BLaER1 (cell line): ENCODE results near the gene FHL2.

Experiments
- H3K27ac ChIP-seq: shearing (Covaris generic); formaldehyde crosslinking; 2 replicates; pipeline ENCODE4 v1.8.1; 2022
- H3K27me3 ChIP-seq: shearing (Covaris generic); formaldehyde crosslinking; 2 replicates; pipeline ENCODE4 v1.8.1; 2022
- H3K36me3 ChIP-seq: shearing (Covaris generic); formaldehyde crosslinking; 2 replicates; pipeline ENCODE4 v1.8.1; 2022
- H3K4me1 ChIP-seq: shearing (Covaris generic); formaldehyde crosslinking; 2 replicates; pipeline ENCODE4 v1.8.1; 2022
- H3K4me2 ChIP-seq: shearing (Covaris generic); formaldehyde crosslinking; 2 replicates; pipeline ENCODE4 v1.8.1; 2022
- H3K4me3 ChIP-seq: shearing (Covaris generic); formaldehyde crosslinking; 2 replicates; pipeline ENCODE4 v1.8.1; 2022
- H3K9ac ChIP-seq: shearing (Covaris generic); formaldehyde crosslinking; 2 replicates; pipeline ENCODE4 v1.8.1; 2022
- H3K9me3 ChIP-seq: shearing (Covaris generic); formaldehyde crosslinking; 2 replicates; pipeline ENCODE4 v1.8.1; 2022
- H4K20me1 ChIP-seq: shearing (Covaris generic); formaldehyde crosslinking; 2 replicates; pipeline ENCODE4 v1.8.1; 2022
- Cebpa-rat ChIP-seq: shearing (Covaris generic); IDR thresholded peaks from 2 replicates; pipeline ENCODE4 v1.8.1; 2022

FHL2 gene, protein sequence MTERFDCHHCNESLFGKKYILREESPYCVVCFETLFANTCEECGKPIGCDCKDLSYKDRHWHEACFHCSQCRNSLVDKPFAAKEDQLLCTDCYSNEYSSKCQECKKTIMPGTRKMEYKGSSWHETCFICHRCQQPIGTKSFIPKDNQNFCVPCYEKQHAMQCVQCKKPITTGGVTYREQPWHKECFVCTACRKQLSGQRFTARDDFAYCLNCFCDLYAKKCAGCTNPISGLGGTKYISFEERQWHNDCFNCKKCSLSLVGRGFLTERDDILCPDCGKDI

DNA sequence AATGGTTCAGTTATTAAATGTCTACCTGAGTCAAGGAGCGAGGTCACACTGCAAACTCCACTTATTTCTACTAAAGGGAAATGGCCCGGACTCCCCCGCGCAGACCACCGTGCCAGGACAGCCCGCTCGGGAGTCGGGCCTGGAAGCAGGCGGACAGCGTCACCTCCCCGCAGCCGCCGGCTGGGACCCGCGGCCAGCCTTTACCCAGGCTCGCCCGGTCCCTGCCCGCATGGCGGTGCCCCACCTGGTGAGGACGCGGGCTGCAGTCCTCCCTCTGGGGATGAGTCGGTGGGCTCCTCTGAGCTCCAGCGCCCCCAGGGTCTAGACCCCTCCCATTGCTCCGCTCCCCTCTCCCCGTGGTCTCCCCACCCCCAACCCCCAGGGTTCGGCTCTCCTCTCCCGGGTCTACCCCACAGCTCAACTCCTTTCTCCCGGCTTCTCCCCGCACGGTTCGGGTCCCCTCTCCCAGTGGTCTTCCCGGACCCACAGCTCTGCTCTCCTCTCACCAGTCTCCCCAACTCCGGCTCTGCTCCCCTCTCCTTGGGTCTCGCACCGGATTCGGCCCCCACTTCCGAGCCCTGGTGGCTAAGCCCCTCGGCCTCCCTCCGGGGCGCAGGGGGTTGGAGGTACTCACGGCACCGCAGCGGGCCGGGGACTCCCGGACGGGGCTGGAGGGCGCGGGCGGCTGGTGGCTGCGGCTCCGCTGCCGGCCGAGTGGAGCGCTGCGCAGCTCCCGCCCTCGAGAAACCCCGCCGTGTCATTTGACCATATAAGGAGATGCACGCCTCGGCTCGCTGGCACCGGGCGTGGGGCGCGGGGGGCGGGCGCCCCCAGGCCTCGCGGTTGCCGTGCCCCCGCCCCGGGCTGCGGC is at the start of gene FHL2:
FHL2 (minus strand) TSS at position 716 of the 871 bp plus-strand sequence. CDS start 12,535 bp downstream, outside the sequence.
- Histone ChIP-seq H3K4me1 (no peaks in the 10 kb centered on the region), H3K36me3 (no peaks in the 10 kb centered on the region), H3K27me3 (no peaks in the 10 kb centered on the region), H3K9me3 (peaks cover 14% of the 10 kb centered on the region), H4K20me1 (no peaks in the 10 kb centered on the region), H3K9ac (no peak within 1 kb of the TSS), H3K4me2 (no peak within 1 kb of the TSS), H3K27ac (no peak within 1 kb of the TSS), H3K4me3 (no peak within 1 kb of the TSS)
- no peak for TF ChIP-seq Cebpa-rat

DNA sequence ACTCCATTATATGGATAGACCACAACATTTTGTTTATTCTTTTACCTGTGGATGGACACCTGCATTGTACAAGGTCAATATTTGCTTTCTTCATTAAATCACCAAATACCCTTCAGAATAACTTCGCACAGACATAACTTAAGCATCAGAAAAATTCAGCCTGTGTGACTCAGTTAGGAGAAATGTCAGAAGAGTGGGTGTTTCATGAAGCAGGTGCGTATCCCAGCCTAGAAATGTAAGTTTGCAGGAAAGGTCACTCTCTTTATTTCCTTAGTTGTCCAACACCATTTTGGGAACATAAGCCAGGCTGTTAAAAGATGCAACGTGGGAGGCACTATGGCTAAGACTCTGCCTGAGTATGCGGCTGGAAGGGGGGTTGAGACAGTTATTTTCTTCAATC is 48.6 kb upstream of the FHL2 start:
- Histone ChIP-seq H3K9ac (no peak overlapping the region), H3K27me3 (no peaks in the 10 kb centered on the region), H3K4me3 (no peak overlapping the region), H4K20me1 (no peaks in the 10 kb centered on the region), H3K4me2 (no peak overlapping the region), H3K27ac (no peak overlapping the region), H3K36me3 (no peaks in the 10 kb centered on the region), H3K9me3 (no peaks in the 10 kb centered on the region), H3K4me1 (no peaks in the 10 kb centered on the region)
- TF ChIP-seq Cebpa-rat = no peak

DNA sequence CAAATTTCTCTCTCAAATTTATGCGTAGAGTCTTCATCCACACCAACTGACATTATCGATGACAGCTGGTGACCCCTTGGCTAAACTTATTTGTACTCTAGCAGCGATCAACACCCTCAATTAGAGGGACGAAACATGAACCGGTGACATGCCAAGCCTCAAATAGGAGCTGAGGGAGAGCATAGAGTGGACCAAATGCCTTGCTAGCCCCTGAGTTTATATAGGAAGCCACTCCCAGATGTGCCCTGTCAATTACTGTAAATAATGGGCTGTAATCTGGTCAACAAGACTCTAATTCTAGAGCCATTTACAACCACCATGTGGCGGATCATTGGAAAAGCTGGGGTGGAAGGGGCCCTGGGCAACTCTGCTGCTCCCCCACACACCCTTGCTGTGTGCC is 47.6 kb upstream of the FHL2 start:
- Histone ChIP-seq H3K36me3 (no peaks in the 10 kb centered on the region), H3K9ac (no peak overlapping the region), H3K27me3 (no peaks in the 10 kb centered on the region), H3K4me2 (no peak overlapping the region), H3K4me3 (no peak overlapping the region), H4K20me1 (no peaks in the 10 kb centered on the region), H3K4me1 (no peaks in the 10 kb centered on the region), H3K9me3 (no peaks in the 10 kb centered on the region), H3K27ac (no peak overlapping the region)
- no peak for TF ChIP-seq Cebpa-rat

DNA sequence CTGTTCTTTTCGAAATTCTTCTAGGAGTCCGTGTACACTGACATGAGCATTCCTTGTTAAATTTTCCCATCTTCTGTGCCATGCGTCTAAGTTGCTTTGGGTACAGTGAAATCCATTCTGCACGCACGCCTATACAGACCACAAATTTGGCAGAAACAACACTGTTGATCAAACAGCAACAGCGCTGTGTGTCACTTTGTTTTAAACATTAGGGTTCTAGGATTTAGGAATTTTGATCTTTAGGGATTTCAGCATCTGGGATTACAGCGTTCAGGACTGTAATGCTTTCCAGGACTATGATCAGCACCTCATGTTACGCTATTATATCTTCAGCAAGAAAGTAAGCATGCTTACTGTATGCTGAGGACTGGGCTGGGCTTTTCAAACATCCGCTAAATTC is 47.1 kb upstream of the FHL2 start:
- H3K36me3 ChIP-seq = no peaks in the 10 kb centered on the region
- no peaks in the 10 kb centered on the region for H3K27me3 ChIP-seq
- no peak for TF ChIP-seq Cebpa-rat
- H3K9me3 ChIP-seq = no peaks in the 10 kb centered on the region
- H3K4me2 ChIP-seq = no peak overlapping the region
- no peaks in the 10 kb centered on the region for H3K4me1 ChIP-seq
- H3K27ac ChIP-seq = no peak overlapping the region
- H3K4me3 ChIP-seq = no peak overlapping the region
- H3K9ac ChIP-seq = no peak overlapping the region
- H4K20me1 ChIP-seq = no peaks in the 10 kb centered on the region

DNA sequence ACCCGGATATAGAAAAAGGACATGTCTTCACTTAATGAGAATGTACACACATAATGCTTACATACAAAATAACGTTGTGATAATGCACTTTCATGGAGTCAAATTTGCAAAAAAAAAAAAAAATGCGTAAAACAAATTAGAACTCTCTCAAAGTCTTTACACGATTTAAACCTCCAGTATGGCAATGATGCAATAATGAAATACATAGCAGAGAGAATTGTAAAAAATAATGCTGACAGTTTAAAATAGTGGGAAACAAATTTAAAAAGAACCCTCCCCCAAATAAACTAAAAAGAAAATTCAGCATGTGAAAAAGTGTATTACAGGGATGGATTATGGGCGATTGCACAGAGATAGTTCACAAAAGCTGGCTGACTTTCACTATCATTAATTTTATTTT is 46.6 kb upstream of the FHL2 start:
- no peak overlapping the region for H3K4me2 ChIP-seq
- no peaks in the 10 kb centered on the region for H3K36me3 ChIP-seq
- no peak overlapping the region for H3K9ac ChIP-seq
- H4K20me1 ChIP-seq = no peaks in the 10 kb centered on the region
- no peak overlapping the region for H3K27ac ChIP-seq
- no peak for TF ChIP-seq Cebpa-rat
- H3K9me3 ChIP-seq = no peaks in the 10 kb centered on the region
- no peak overlapping the region for H3K4me3 ChIP-seq
- no peaks in the 10 kb centered on the region for H3K27me3 ChIP-seq
- H3K4me1 ChIP-seq = no peaks in the 10 kb centered on the region

DNA sequence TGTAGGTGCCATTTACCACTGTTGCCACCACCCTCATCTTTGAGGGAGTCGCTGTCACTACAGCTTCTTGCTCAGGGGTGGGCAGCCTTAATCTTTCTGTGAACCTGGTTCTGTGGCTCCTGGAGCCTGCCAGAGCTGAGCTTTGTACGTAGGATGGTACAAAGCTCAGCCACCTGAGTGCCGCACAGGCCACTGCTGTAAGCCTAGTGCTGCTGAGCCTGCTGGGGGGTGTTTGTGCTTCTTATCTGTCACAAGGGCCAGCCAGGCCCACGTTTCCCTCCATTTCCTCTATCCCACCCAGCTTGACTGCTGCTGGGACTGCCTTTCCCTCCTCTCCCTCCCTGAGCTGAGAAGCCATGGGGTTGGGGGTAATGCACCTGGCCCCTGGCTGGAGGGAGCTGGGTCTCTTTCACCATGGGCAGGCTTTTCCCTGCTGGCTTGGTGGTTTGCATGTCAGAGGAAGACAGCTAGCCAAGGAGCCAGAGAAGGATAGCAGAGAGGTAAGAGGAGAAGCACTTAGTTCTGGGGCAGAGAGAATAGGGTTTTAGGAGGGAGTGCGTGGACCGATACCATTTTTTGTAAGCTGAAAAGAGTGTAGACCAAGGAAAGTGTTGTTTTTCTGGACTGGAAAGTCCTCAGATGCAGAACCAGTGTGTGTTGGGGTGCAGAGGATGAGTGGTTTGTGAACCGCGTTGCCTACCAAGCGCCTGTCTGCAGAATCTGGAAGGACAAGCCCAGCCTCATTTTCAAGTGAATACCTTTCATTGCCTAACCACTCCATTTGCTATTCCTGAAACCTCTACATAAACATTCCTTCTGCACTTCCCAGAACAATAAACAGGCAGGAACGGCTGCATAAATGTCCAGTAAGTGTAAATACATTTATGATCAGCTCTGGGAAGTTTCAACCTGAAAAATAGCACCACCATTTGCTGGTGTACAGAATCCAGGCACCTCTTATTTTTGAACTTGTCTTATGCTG is 45.1 kb upstream of the FHL2 start:
- Histone ChIP-seq H3K9me3 (no peaks in the 10 kb centered on the region), H4K20me1 (no peaks in the 10 kb centered on the region), H3K27me3 (no peaks in the 10 kb centered on the region), H3K36me3 (no peaks in the 10 kb centered on the region), H3K4me2 (no peak overlapping the region), H3K4me3 (no peak overlapping the region), H3K27ac (no peak overlapping the region), H3K4me1 (no peaks in the 10 kb centered on the region), H3K9ac (no peak overlapping the region)
- TF ChIP-seq Cebpa-rat = no peak

DNA sequence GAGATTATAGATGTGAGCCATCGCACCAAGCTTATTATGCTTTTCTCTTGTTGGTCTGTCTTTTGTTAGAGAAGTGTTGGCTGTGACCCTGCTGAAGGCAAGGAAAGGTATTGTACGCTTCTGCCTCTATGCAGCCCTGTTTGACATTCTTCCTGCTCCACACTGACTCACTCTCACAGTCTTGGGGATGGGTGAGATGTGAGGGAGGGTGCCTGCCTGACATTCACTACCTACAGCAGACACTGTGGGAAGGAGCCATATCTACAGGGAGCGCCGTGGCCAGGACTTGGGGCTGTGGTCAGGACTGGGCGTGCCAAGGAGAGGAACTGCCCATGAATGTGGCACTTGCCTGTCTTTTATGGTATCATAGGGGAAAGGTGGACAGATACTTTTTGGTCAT is 43.9 kb upstream of the FHL2 start:
- no peak for TF ChIP-seq Cebpa-rat
- no peaks in the 10 kb centered on the region for H4K20me1 ChIP-seq
- H3K9ac ChIP-seq = no peak overlapping the region
- H3K4me2 ChIP-seq = no peak overlapping the region
- H3K4me3 ChIP-seq = no peak overlapping the region
- H3K27me3 ChIP-seq = no peaks in the 10 kb centered on the region
- H3K9me3 ChIP-seq = no peaks in the 10 kb centered on the region
- H3K27ac ChIP-seq = no peak overlapping the region
- H3K4me1 ChIP-seq = peaks cover 7% of the 10 kb centered on the region
- no peaks in the 10 kb centered on the region for H3K36me3 ChIP-seq

DNA sequence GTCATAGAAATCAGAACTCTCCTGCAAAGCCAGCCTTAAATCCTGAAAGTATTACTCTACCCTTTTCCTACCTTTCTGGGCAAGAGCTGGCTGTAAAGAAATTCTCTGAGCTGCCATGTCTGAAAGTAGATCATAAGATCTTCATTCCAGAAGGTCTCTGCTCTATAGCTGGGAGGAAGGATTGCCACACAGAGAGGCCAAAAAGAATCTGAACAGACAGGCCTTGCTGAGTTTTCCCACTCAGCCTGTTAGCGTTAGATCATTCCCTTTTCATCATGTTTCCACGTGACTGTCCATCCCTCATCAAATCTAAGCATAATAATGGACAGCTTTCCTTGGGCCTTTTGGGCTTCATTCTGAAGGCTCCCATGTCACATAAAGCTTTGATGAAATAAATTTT is 43.2 kb upstream of the FHL2 start:
- no peaks in the 10 kb centered on the region for H4K20me1 ChIP-seq
- no peaks in the 10 kb centered on the region for H3K9me3 ChIP-seq
- no peaks in the 10 kb centered on the region for H3K36me3 ChIP-seq
- H3K4me2 ChIP-seq = no peak overlapping the region
- H3K4me1 ChIP-seq = peaks cover 7% of the 10 kb centered on the region
- no peaks in the 10 kb centered on the region for H3K27me3 ChIP-seq
- no peak overlapping the region for H3K27ac ChIP-seq
- H3K4me3 ChIP-seq = no peak overlapping the region
- no peak overlapping the region for H3K9ac ChIP-seq
- no peak for TF ChIP-seq Cebpa-rat

DNA sequence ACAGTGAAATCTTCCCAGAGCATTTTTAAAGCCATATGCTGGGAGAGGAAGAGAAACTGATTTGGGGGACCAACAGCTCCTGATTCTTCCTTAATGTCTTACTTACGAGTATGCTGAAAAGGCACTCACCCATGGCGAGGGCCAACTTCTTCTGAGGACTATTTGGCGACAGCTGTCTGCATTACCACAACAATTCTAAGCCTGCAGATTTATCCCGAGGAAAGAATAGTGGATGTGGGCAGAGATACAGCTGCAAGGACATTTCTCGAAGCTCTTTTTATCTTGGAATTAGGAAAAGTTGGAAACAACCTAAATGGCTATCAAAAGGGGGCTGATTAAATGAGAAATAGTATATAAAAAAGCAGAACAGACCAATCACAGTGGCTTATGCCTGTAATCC is 40.3 kb upstream of the FHL2 start:
- H3K9ac ChIP-seq = no peak overlapping the region
- H3K9me3 ChIP-seq = no peaks in the 10 kb centered on the region
- no peaks in the 10 kb centered on the region for H3K27me3 ChIP-seq
- no peak overlapping the region for H3K4me2 ChIP-seq
- H3K36me3 ChIP-seq = no peaks in the 10 kb centered on the region
- H4K20me1 ChIP-seq = no peaks in the 10 kb centered on the region
- no peak overlapping the region for H3K4me3 ChIP-seq
- TF ChIP-seq Cebpa-rat = no peak
- no peak overlapping the region for H3K27ac ChIP-seq
- peaks cover 7% of the 10 kb centered on the region for H3K4me1 ChIP-seq
